ENCODE measurements around the gene EHF. TPM values are rescaled to one million over a fixed set of nuclear protein-coding genes. Genes with fewer than 3 reads are reported as not detected.

Gene EHF
- total RNA-seq, 1 experiment from 2014 or later = 1.1 TPM

- Mint-ChIP-seq H3K27ac (ENCODE audit: low read depth, unreplicated experiment) (no peak overlapping the region), H3K27me3 (ENCODE audit: insufficient read depth, unreplicated experiment) (no peaks in the 10 kb centered on the region), H3K4me1 (ENCODE audit: insufficient read depth, unreplicated experiment) (peaks cover 17% of the 10 kb centered on the region), H3K4me3 (ENCODE audit: unreplicated experiment) (no peak overlapping the region), H3K36me3 (ENCODE audit: insufficient read depth, unreplicated experiment) (no peaks in the 10 kb centered on the region), H3K9me3 (ENCODE audit: unreplicated experiment) (no peaks in the 10 kb centered on the region)
- CTCF ChIA-PET = no interaction called here
- TF ChIP-seq CTCF (IDR thresholded peaks at IDR 0.05; ENCODE audit: unreplicated experiment) = no peak
- intact Hi-C loops (cut with micrococcal nuclease) = no loop called here
- DNase-seq (ENCODE audit: unreplicated experiment) = no peak
- POLR2A ChIA-PET = interaction anchor here (1.9 kb wide), 1 partner anchor 17 kb away, joined by 4 read pairs; no protein-coding TSS in a partner anchor
- BruUV-seq (replicated peaks) = no TSS peak
Observed at GRCh38 chr11:34616830-34617504, 3.9 kb upstream of the EHF start.

GRCh38 chr11:34618406-34618805 is 2.5 kb upstream of the EHF start:
- Mint-ChIP-seq H3K36me3 (ENCODE audit: insufficient read depth, unreplicated experiment) (no peaks in the 10 kb centered on the region), H3K27me3 (ENCODE audit: insufficient read depth, unreplicated experiment) (no peaks in the 10 kb centered on the region), H3K4me3 (ENCODE audit: unreplicated experiment) (no peak overlapping the region), H3K4me1 (ENCODE audit: insufficient read depth, unreplicated experiment) (peaks cover 21% of the 10 kb centered on the region), H3K27ac (ENCODE audit: low read depth, unreplicated experiment) (no peak overlapping the region), H3K9me3 (ENCODE audit: unreplicated experiment) (no peaks in the 10 kb centered on the region)
- TF ChIP-seq CTCF (IDR thresholded peaks at IDR 0.05; ENCODE audit: unreplicated experiment) = no peak
- no peak for DNase-seq (ENCODE audit: unreplicated experiment)
- ChIA-PET POLR2A (interaction anchor here (0.6 to 1.1 kb wide), 2 partner anchors 16 to 919 kb away, joined by 3 read pairs; no protein-coding TSS in a partner anchor), CTCF (no interaction called here)
- no TSS peak for BruUV-seq (replicated peaks)
- intact Hi-C loops (cut with micrococcal nuclease) = no loop called here

- no TSS peak for BruUV-seq (replicated peaks)
- no peak for DNase-seq (ENCODE audit: unreplicated experiment)
- intact Hi-C loops (cut with micrococcal nuclease) = no loop called here
- POLR2A ChIA-PET = interaction anchor here (0.6 to 1.1 kb wide), 2 partner anchors 15 to 918 kb away, joined by 3 read pairs; no protein-coding TSS in a partner anchor
- Mint-ChIP-seq H3K4me1 (ENCODE audit: insufficient read depth, unreplicated experiment) (peaks cover 21% of the 10 kb centered on the region), H3K9me3 (ENCODE audit: unreplicated experiment) (no peaks in the 10 kb centered on the region), H3K27me3 (ENCODE audit: insufficient read depth, unreplicated experiment) (no peaks in the 10 kb centered on the region), H3K36me3 (ENCODE audit: insufficient read depth, unreplicated experiment) (no peaks in the 10 kb centered on the region), H3K27ac (ENCODE audit: low read depth, unreplicated experiment) (no peak overlapping the region), H3K4me3 (ENCODE audit: unreplicated experiment) (no peak overlapping the region)
- CTCF ChIA-PET = no interaction called here
- TF ChIP-seq CTCF (IDR thresholded peaks at IDR 0.05; ENCODE audit: unreplicated experiment) = no peak
Observed at GRCh38 chr11:34619062-34619516, 1.8 kb upstream of the EHF start.

- CTCF ChIA-PET = no interaction called here
- Mint-ChIP-seq H3K4me3 (ENCODE audit: unreplicated experiment) (no peak overlapping the region), H3K4me1 (ENCODE audit: insufficient read depth, unreplicated experiment) (peaks cover 21% of the 10 kb centered on the region), H3K36me3 (ENCODE audit: insufficient read depth, unreplicated experiment) (no peaks in the 10 kb centered on the region), H3K27me3 (ENCODE audit: insufficient read depth, unreplicated experiment) (no peaks in the 10 kb centered on the region), H3K27ac (ENCODE audit: low read depth, unreplicated experiment) (no peak overlapping the region), H3K9me3 (ENCODE audit: unreplicated experiment) (no peaks in the 10 kb centered on the region)
- DNase-seq (ENCODE audit: unreplicated experiment) = no peak
- intact Hi-C loops (cut with micrococcal nuclease) = no loop called here
- no peak for TF ChIP-seq CTCF (IDR thresholded peaks at IDR 0.05; ENCODE audit: unreplicated experiment)
- POLR2A ChIA-PET = interaction anchor here (0.5 to 1.9 kb wide), 5 partner anchors 10 to 137 kb away, joined by 3 to 5 read pairs (median 4); no protein-coding TSS in a partner anchor
- no TSS peak for BruUV-seq (replicated peaks)
Observed at GRCh38 chr11:34620202-34620601, 691 bp upstream of the EHF start.
